ENCODE measurements around the gene ZBTB7C.

The ZBTB7C gene

DNA sequence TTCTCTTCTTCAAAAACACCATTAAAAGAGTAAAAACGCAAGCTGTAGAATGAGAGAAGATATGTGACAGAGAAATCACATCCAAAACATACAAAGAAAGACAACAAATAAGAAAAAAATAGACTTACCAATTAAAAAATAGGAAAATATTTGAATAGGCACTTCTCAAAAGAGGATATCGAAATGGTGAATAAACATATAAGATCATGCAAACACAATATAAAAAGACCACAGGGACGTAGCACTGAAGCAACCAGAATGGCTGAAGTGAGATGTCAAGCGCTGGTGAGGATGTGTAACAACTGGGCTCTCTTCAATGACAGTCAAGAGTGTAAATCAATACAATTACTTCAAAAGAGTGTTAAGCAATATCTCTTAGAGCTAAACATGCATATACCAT lies 202.3 kb downstream of the ZBTB7C start:
- DNase-seq, result no peak

GRCh38 chr18:48203961-48204666 lies 205.1 kb downstream of the ZBTB7C start:
- DNase-seq, result no peak

GRCh38 chr18:48203288-48203945 lies 205.8 kb downstream of the ZBTB7C start:
- no peak for DNase-seq

- DNase-seq, result no peak
Observed at GRCh38 chr18:48202350-48203260, 206.6 kb downstream of the ZBTB7C start.

DNA sequence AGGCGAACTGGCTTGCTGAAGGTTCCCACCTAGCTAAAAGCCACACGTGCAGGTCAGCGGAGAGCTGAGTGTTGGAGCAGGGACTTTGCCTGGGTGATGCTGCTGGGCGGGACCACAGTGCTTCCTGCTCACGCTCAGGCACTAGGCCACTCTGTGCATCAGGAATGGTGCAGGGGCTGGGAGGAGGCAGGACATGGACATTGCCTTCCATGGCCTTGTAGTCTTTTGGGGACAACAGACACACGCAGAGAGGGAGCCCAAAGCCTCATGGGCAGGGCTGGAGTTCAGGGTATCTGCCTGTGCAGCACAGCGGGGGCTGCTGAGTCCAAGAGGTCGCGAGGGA lies 207.2 kb downstream of the ZBTB7C start:
- no peak for DNase-seq

- no peak for DNase-seq
Observed at GRCh38 chr18:48201337-48202005, 207.7 kb downstream of the ZBTB7C start.

GRCh38 chr18:48200631-48201336 lies 208.4 kb downstream of the ZBTB7C start:
- DNase-seq, result no peak

DNA sequence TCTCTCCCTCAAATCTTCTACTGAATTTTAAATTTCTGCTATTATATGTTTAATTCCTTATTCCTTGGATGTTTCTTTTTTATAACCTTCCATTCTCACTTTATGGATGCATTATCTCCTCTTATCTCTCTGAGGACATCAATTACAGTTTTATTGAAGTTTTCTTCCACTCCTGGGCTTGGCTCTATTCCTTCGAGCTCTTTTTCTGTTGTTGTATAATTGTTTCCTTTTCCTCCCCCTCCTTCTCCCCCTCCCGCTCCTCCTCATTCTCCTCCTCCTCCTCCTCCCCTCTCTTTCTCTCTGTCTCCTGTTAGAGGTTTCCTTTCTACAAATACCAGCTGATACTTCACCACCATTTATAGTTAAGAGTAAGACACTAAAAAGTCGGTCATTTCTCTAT lies 209.8 kb downstream of the ZBTB7C start:
- DNase-seq, result no peak

GRCh38 chr18:48197819-48198218 lies 211.4 kb downstream of the ZBTB7C start:
- no peak for DNase-seq

- no peak for DNase-seq
Observed at GRCh38 chr18:48195787-48196186, 213.4 kb downstream of the ZBTB7C start.

GRCh38 chr18:48194591-48195181 lies 214.5 kb downstream of the ZBTB7C start:
- no peak for DNase-seq

- DNase-seq, result no peak
Observed at GRCh38 chr18:48193521-48194492, 215.4 kb downstream of the ZBTB7C start.

DNA sequence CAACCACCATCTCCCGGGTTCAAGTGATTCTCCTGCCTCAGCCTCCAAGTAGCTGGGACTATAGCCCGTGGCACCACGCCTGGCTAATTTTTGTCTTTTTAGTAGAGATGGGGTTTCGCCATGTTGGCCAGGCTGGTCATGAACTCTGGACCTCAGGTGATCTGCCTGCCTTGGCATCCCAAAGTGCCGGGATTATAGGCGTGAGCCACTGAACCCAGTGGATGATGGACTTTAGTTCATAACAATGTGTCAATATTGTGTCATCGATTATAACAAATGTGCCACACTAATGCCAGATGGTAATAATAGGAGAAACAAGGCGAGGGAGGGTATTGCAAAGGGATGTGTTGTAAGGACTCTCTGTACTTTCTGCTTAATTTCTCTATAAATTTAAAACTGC lies 216.6 kb downstream of the ZBTB7C start:
- DNase-seq, result no peak

DNA sequence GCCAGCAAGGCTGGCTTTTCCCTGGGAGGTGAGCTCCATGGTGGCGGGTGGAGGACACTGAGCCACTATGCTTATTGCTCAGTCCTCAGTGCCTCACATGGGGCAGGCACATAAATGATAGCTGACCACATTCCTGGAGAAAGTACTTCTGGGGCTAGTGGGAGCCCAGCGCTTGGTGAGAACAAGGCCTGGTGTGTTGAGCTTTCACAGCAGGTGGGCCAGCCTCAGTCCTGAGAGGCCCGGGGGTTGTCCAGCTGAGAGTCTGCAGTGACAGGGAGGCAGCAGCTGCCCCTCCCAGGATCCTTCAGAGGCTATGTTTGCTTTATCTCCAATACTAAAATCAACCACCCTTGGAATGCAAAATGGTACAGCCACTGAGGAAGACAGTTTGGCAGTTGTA lies 217.7 kb downstream of the ZBTB7C start:
- no peak for DNase-seq

GRCh38 chr18:48190994-48191393 lies 218.2 kb downstream of the ZBTB7C start:
- no peak for DNase-seq

GRCh38 chr18:48188609-48189008 lies 220.6 kb downstream of the ZBTB7C start:
- DNase-seq, result no peak

DNA sequence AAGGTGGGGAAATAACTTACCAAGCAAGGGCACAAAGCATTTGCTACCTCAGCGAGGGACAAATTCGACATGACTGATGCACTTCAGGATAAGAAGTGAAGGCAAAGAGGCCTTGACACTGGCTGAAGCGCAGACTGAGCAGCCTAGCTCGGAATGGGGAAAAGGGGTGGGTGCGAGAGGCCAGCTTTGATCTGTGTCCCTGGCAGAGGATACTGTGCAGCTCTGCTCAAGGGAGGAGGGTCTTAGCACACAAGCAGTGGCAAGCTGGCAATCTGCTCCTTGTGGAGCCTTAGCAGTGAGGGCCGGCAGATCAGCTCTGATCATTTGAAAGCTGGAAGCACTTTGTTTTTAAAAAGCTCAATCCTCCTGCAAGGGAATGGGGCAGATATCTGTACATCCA lies 222.3 kb downstream of the ZBTB7C start:
- no peak for DNase-seq

GRCh38 chr18:48186131-48186766 lies 222.9 kb downstream of the ZBTB7C start:
- DNase-seq, result no peak

DNA sequence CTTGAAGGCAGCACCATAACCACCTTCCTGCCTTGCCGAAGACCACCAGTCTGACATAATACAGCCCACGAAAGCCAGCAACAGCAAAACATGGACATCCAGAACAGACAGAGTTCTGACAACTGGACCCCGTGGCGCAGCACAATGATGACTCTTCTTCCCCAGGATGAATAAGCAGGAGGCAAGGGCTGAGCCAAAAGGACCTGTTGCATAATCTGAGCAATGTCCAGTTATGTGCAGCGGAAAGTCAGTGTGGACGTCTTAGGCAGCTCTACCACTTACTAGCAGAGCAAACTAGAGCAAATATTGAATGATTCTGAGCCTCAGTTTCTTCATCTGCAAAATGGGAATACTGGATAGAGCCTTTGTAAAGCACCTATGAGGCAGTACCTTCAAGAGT lies 225.1 kb downstream of the ZBTB7C start:
- no peak for DNase-seq

GRCh38 chr18:48183613-48184012 lies 225.6 kb downstream of the ZBTB7C start:
- DNase-seq, result no peak

Measured in activated CD4-positive, alpha-beta T cell treated with anti-CD3 and anti-CD28 coated beads for 48 hours (primary cell).